Measurements from ENCODE around the gene EDAR. TPM values are rescaled to one million over a fixed set of nuclear protein-coding genes. Genes with fewer than 3 reads are reported as not detected.

Gene EDAR
- total RNA-seq, 1 donor from 2014 or later: not detected

DNA sequence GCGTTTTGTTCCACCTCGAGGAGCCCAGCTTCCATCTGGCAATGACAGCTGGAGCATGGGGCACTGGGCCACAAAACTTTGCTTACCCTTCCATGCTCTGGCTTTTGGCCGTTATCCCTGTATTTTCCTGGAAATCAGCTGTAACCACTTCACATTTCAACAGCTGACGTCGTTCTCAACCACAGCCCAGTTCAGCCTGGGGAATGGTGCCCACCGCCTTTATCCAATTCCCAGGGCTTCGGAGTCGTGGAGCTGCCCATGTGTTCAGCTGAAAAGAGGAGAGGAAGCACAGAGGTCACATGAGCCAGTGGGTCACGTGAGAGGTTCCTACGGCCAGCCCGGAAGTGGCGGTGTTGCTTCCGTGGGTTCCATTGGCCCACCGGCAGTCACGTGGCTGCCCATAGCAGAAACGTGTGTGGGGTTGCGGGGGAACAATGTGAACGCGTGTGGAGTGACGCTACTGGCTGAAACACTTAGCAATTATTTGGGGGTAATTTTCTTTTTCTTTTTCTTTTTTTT is 16.7 kb upstream of the EDAR start:
- DNase-seq (ENCODE audit: low read depth): peak; percentile 78

DNA sequence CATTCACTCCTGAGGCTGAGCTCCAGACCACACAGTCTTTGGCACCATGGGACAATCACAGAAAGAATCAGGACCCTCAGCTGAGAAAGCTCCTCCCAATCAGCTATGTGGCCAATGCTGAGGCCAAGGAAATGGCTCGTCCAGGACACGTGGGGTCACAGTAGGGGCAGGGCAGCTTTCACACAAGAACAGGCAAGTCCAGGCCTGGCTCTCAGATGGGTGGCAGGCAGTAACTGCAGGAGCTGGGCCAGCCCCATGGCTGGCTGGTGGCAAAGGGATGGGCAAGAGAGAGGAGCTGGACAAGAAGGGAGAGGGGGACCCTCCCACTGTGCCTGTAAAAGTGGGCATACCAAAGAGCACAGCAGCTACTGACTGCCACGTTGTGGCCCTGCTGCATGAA is 12.2 kb upstream of the EDAR start:
- DNase-seq (ENCODE audit: low read depth): no peak

DNA sequence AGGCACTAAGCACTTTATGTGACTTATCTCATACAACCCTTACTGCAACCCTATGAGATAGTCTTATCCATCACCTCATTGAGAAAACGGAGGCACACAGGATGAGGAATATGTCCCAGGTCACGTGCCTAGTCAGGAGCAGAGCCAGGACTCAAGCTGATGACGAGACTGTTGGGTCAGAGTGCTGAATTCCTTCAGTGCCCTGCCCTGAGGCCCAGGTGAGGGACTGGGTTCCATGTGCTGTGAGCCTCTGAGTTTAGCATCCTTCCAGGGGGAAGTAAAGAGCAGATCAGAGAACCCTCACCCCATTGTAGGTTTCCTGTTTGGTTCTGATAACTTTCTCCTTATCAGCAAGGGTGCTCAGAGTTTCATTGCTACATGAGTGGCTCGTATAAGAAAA is 11.7 kb upstream of the EDAR start:
- no peak for DNase-seq (ENCODE audit: low read depth)

DNA sequence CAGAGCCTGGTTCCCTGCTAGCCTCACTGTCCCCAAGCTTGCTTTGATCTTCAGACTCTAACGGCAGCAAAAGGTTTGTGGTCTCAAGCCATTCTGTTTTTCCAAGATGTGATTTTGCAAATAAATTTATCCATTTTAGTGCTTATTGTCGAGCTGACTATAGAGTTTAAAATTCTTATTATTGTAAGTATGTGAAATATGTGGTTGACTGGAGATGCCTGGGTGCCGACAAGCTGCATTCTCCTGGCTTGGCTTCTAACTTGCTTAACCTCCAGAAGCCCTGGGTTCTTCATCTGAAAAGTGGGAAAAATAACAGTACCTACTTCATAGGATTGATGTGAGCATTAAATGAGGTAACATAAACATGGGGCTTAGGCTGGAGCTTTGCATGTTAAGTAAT is 9.9 kb upstream of the EDAR start:
- DNase-seq (ENCODE audit: low read depth): no peak

DNA sequence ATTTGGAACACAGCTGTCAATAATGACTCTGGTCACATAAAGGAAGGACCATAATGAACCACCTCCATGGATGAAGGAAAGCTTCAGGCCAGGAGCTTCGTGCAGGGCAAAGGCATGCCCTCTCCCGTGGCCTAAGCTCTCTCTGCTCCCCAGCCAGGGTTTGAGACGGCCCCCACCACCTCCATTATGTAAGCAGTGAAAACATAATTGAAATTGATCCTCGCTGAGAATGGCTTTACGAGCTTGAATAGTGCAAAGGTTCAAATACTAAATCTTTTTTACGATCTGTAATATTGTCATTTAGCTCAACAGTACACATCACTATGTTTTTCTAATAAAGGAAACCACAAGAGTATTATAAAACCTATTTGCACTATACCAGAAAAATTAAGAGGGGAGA is 5.2 kb upstream of the EDAR start:
- no peak for DNase-seq (ENCODE audit: low read depth)

DNA sequence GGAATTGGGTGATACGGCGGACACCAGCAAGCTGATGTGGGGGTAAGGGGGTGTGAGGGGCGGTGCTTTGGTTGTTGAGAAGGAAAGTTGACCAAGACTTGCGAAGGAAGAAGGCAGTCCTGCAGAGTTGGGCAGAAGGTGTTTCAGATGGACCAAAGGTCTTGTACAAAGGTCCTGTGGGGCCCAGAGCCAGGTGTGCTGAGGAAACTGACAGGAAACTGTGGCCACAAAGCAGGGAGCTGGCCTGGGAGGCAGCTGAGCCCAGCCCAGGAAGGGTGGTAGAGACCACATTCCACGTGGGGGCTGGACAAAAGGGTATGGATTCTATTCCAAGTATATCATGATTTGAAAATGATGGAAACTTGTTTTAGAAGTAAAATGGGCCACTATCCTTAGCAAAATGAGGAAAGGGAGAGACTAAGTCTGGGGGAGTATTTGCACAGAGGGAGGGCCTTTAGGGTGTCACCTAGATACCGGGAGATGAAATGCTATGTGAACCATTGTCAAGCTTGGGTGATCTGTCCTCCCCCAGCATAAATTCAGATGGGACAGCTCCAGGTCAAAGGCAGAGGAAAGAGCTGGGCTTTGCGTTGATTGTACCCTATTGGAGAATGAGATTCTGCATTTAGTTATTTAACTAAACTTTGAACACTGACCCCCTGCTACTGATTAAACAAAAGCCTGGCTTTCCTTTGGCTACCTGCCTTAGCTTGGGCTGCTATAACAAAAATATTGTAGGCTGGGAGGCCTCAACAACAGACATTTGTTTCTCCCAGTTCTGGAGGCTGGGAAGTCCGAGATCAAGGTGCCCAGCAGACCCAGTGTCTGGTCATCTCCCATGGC is 4.3 kb upstream of the EDAR start:
- no peak for DNase-seq (ENCODE audit: low read depth)

DNA sequence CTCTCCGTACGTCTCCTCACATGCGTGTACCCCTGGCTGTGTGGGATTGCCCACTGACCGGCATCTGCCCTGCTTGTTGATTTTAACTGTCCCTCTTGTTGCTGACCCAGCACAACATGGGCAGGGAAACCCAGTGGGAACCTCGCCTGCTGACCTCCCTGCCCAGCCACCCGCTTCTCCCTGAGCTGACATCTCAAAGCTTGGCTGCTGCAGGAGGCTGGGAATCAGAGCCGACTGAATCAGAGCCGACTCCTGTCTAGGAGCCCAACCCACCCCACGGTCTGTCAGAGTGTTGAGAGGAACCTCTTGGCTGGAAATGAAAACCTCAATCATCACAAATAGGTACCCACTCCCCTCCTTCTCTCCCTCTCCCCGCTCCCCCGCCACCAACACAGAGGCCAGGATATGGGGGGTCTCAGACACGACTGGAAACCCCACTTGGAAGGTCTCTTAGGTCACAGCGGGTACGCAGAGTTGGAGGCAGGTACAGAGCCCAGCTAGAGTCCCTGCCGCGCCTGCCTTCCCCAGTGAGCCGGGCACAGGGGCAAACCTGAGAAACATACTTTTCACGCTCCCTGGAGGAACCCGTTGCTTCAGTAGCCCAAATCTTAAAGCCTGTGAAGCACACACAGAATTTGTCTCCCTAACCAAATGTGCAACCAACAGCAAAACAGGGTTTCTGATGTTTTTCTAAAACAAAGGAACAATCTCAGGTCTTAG is 784 bp downstream of the EDAR start:
- no peak for DNase-seq (ENCODE audit: low read depth)

DNA sequence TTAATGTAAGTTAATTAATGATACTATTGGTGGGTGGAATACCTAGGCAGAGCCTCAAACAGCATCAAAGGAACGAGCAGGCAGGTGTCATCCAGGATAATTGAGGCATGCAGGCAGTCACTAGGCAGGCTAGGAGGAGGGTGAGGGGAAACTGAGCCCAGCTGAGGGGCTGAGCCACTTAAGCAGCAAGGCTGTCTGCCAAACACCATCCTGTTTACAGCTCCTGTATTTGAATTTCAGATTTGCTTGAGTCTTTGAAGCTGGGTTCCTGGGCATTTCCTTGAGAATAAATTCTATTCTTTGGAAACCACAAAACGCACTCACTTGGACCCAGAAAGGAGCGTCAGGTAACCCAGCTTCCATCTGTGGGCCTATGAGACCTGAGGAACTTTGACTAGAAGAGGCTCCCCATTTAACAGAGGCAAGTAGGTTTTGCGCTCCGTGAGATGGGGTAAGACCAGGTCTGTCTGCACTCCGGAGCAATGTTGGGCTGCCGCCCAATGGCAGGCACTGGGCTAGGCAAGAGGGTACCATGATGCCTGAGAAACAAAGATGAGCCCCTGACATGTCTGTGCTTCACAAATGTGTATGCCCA is 2.0 kb downstream of the EDAR start:
- DNase-seq (ENCODE audit: low read depth): no peak

DNA sequence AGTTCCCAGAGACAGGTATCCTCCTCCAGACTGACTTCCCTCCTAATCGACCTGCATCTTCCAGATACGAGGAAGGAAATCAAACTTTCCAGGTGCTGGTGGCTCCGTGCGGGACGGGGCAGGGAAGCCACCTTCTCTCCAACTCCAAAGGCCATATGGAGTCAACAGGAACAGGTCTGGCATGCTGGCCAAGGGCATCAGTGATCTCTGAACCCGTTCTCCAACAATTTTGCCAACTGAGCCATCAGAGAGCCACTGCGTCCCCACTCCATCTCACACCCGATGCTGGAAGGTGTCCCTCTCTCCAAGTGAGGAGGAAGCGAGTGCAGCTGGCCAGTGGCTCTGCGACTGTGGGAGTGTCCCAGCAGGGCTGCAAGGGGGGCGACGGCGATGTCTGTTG is 5.4 kb downstream of the EDAR start:
- DNase-seq (ENCODE audit: low read depth): no peak

DNA sequence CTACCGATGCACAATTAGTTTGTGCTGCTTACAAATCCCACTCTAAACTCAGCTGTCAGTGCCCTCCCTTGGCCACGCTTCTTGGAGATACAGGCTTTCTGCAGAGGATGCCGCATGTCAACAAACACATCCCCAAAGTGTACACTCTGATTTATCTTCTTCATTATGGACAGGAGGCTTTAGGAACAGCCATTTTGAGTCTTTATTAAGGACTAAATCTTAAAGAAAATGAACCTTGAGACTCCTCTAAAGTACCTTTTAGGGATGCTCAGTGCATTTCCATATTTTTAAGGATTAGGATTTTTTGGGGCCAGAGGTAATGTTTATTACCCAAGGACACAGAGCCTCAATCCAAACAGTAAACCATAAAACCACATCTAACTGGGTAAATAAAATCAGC is 6.0 kb downstream of the EDAR start:
- DNase-seq (ENCODE audit: low read depth): no peak

DNA sequence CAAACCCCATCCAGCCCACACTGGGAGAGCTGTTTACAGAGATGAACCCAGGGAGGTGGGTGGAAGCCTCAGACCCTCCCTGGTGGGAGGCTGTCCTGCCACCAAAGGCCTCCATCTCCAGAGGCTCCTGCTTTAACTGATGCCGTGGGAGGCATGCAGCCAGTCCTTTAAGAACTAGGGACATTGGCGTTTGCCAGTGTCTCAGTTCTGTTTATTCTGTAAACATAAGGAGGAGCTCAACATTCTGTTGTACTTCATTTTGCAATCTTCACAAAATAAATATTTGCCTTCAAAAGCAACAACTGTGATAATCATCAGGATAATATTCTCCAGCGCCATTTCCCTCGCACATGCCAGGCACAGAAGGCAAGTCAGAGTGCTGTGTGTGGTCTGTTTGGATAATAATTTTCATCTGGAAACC is 6.8 kb downstream of the EDAR start:
- DNase-seq (ENCODE audit: low read depth): no peak

DNA sequence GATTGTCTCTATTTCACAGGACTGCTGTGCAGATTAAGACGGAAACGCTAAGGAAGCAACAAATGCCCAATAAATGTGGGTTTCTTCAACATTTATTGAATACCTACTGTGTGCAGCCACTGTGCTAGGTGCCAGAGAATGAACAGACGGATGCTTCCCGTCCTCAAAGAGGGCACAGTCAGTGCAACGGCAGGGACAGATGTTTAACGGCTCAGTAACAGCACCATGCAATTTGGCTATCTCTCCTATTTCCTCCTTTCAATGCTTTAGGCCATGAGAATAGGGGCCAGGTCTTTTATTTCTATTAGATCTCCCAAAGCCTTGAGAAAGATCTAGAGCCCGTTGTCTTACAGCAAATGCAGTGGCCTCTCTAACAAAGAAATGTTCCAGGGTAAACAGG is 7.2 kb downstream of the EDAR start:
- DNase-seq (ENCODE audit: low read depth): no peak

DNA sequence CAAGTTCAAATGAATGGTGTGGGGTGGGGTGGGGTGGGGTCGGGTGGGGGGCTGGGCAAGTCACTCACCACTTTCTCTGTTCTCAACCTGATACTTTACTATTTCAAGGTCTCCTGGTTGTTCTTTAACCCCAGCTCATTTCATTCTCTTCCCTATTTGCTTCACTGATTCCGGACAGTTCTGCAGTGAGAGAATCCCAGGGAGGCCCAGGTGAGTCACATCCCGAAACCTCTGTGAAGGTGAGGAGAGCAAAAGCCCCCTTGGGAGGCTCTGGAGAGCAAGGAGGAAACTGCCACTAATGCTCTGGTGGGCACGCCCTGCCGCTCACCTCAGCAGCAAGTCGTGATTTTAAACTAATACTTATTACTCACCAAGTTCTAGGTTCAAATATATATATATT is 8.9 kb downstream of the EDAR start:
- DNase-seq (ENCODE audit: low read depth): no peak

DNA sequence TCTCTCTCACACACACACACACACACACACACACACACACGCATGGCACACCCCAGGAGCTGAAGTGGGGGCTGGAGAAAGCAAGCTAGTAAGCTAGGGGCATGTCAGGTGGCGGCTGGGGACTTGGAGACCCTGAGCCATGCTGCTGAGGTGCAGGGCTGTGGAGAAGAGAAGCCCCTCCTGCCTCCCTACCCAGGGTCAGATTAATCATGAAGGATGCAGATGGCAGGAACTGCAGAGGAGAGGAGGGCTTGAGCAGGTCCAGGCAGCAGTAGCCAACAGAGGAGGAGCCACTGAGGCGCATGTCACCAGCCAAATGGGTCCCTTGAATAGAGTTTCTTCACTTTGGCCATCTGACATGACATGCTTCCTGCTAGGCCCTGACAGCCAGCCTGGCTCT is 9.6 kb downstream of the EDAR start:
- DNase-seq (ENCODE audit: low read depth): no peak

DNA sequence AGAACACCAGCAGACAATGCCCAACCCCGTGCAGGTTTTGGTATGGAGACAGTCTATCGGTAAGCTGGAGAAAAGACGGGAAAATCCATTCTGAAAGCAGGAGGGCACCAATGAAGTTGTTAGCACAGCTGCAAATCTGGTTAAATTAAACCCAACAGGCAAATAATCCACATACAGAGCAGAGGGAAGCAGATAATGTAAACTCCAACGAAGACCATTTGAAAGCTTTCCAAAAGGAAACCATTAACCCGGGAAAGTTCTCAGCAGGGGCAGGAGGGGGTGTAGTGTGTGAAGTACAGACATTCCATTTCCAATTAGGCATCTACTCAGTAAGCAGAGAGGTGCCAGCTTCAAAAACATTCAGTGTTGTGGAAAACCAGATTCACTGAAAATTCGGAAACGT is 10.3 kb downstream of the EDAR start:
- no peak for DNase-seq (ENCODE audit: low read depth)

DNA sequence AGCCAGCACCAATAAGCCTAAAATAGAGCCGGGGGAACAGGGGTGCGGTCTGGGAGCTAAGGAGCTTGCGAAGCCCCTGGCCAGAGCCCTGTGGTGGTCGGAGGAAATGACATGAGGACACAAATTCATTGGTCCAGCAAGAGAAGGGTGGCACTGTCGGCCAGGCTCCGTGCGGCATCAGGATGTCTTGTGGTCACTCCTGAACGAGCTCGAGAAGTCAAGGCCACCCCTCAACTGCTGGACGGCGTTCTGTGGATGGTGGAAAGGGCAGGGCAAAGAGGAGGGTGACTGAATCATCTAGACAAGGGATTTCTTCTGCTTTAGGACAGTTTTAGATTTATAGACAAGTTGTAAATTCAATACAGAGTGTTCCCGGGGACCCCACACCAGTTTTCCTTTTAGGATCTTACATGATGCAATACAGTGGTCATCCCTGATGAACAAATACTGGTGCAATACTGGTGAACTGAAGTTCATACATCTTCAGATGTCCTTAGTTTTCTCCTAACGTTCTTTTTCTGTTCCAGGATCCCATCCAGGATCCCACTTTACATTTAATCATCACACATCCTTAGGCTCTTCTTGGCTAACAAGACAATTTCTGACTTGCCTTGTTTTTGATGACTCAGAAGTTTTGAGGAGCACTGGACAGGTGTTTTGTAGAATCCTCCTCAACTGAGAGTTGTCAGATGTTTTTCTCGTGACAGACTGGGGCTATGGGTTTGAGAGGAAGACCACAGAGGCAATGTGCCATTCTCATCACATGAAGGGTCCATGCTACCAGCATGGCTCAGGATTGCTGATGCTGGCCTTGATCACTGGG is 13.2 kb downstream of the EDAR start:
- DNase-seq (ENCODE audit: low read depth): peak; percentile 4

DNA sequence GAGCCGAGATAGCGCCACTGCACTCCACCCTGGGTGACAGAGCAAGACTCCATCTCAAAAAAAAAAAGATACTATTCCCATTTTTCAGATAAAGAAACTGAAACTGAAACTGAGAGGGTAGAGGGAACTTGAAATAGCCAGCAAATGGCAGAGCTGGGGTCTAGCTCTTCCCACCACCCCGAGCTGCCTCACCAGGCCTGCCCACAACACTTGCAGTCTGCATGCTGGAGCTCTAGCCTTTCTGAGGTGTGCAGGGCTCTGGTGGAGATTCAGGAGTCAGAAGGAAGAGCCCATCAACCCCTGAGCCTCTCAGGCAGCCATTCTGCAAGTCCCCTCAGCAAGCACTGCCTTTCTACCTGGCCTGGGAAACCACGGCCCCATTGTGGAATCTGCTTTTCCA is 14.3 kb downstream of the EDAR start:
- DNase-seq (ENCODE audit: low read depth): no peak

DNA sequence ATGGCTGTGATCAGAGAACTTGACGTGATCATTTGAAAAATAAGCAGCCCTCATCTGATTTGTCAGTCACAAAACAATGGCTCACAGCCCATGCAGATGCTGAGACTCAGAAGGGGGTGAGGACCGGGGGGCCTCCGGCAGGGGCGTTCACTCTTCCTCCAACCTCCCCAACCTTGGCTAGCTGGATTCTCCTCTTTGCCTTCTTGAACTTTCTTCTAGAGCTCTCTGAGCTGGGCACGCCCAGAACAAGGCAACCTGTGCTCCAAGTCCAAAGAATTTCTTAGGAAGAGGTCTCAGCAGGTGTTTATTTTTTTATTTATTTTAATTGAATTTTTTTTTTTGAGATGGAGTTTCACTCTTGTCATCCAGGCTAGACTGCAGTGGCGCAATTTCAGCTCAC is 16.4 kb downstream of the EDAR start:
- no peak for DNase-seq (ENCODE audit: low read depth)

DNA sequence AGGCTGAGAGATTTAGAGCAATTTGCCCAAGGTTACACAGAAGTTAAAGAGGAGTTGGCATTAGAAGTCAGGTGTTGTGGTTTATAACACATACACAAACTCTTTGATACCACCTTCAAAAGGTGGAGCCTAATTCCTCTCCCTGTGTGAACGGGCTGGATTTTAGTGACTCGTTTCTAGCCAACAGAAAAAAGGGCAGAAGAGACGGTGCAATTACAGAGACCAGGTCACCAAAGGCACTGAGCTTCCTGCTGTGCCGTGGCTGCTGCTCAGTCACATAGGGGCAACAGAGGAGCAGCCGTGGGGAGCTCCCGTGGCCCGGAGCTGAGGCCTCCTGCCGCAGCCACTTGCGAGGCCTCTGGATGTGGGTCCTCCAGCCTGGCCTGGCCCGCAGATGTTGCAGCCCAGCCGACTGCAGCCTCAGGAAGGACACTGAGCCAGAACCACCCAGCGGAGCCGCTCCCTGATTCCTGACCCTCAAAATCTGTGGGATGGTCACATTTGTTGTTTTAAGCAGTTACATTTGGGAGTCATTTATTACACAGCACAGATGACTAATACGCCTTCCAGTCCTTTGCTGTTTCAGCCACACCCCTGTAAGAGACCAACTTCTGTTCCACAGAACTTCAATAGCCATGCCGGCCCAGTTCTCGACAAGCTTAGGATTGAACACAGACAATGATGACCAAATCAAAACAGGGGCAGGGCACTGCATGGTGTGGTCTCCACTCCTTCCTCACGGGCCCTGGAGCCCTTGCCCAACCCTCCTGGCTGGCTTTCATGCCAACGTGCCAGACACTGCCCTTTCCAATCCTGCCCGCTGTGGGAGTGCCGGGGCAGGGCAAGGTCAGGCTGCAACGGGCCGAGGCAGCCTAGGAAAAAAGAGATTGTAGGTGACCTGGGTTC is 17.1 kb downstream of the EDAR start:
- no peak for DNase-seq (ENCODE audit: low read depth)

DNA sequence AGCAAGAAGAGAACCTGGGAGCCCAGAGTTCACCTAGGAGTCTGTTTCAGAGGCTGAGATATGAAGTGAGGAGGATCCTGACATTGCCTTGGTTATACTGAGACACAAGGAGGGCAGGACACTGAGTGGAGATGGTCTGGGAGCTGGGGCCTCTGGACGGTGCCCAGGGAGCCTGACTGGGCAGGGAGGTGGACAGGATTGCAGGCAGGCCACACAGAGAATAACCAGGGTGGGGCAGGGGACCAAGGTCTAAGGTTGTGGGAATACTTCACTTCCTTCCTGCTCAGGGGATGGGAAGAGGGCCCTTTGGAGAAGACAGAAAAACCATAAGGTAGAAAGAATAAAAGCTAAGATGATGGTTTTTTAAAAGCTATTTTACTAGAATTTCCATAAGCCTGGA is 18.7 kb downstream of the EDAR start:
- DNase-seq (ENCODE audit: low read depth): no peak
